ENCODE results near the gene NTM. TPM values are rescaled to one million over a fixed set of nuclear protein-coding genes. Genes with fewer than 3 reads are reported as not detected.

NTM gene
- polyA plus RNA-seq, 1 donor from 2014 or later: 39.4 TPM

GRCh38 chr11:131763193-131763890 is 392.9 kb downstream of the NTM start:
- no peak overlapping the region for H3K4me2 ChIP-seq (ENCODE audit: low read length)

DNA sequence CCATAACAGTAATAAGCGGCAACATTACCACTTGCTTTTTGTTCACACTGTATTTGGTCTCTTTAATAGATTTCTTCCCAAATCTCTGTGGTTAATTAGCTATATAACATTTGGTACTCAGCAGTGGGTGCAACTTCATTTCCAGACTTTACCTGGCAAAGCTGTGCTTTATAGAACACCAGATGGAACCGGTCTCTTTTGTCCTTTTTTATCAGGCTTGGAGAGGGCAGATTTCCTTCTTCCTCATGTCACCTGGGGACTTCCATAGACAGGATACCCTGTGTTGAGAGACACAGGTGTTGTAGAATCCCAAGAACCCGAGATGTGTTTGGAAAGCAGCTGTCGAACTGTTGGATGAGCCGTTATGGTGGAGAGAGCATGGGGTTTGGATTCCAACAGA is 393.7 kb downstream of the NTM start:
- no peaks in the 10 kb centered on the region for H3F3A ChIP-seq (ENCODE audit: insufficient read depth, low read length, poor library complexity, severe bottlenecking)
- H3K27me3 ChIP-seq (ENCODE audit: insufficient read depth, low read depth, low read length): no peaks in the 10 kb centered on the region
- no peaks in the 10 kb centered on the region for H3K36me3 ChIP-seq (ENCODE audit: insufficient read depth, low read length)
- no peak overlapping the region for H3K4me2 ChIP-seq (ENCODE audit: low read length)
- no peaks in the 10 kb centered on the region for H3K9me3 ChIP-seq (ENCODE audit: low read length)
- no peak overlapping the region for H3K27ac ChIP-seq (ENCODE audit: low read length)
- no peak overlapping the region for H3K9ac ChIP-seq (ENCODE audit: low read length)
- no peak overlapping the region for H2AFZ ChIP-seq (ENCODE audit: low read depth, low read length)
- no peak overlapping the region for H3K4me3 ChIP-seq (ENCODE audit: low read length)
- H3K79me2 ChIP-seq (replicated peaks; ENCODE audit: insufficient read depth, low read length): no peaks in the 10 kb centered on the region
- no peaks in the 10 kb centered on the region for H4K20me1 ChIP-seq (ENCODE audit: insufficient read depth)
- no peaks in the 10 kb centered on the region for H3K9me2 ChIP-seq (ENCODE audit: insufficient read depth, low read length)
- no peak for TF ChIP-seq TAF1 (IDR thresholded peaks at IDR 0.05; ENCODE audit: low read depth)
- TF ChIP-seq RAD21 (conservative IDR thresholded peaks at IDR 0.05): no peak
- TF ChIP-seq EZH2 (IDR thresholded peaks at IDR 0.05; ENCODE audit: borderline replicate concordance, insufficient read depth, low read length, poor library complexity, severe bottlenecking): no peak
- TF ChIP-seq EP300 (conservative IDR thresholded peaks at IDR 0.05; ENCODE audit: poor library complexity, severe bottlenecking): no peak
- TF ChIP-seq CTCF (IDR thresholded peaks at IDR 0.05; ENCODE audit: poor library complexity, severe bottlenecking): no peak

More at GRCh38 chr11:131763193-131763890, 392.9 kb downstream of the NTM start:
- no peak overlapping the region for H3K9ac ChIP-seq (ENCODE audit: low read length)
- H3K27ac ChIP-seq (ENCODE audit: low read length): no peak overlapping the region
- H3K36me3 ChIP-seq (ENCODE audit: insufficient read depth, low read length): no peaks in the 10 kb centered on the region
- no peaks in the 10 kb centered on the region for H3K27me3 ChIP-seq (ENCODE audit: insufficient read depth, low read depth, low read length)
- H3K4me3 ChIP-seq (ENCODE audit: low read length): no peak overlapping the region
- no peaks in the 10 kb centered on the region for H3K9me3 ChIP-seq (ENCODE audit: low read length)
- H2AFZ ChIP-seq (ENCODE audit: low read depth, low read length): no peak overlapping the region
- H4K20me1 ChIP-seq (ENCODE audit: insufficient read depth): no peaks in the 10 kb centered on the region
- TF ChIP-seq EP300 (conservative IDR thresholded peaks at IDR 0.05; ENCODE audit: poor library complexity, severe bottlenecking) (no peak), MXI1 (conservative IDR thresholded peaks at IDR 0.05; ENCODE audit: poor library complexity, severe bottlenecking) (no peak), POLR2AphosphoS5 (IDR thresholded peaks at IDR 0.05) (no peak), REST (IDR thresholded peaks at IDR 0.05; ENCODE audit: borderline replicate concordance) (no peak), TAF1 (IDR thresholded peaks at IDR 0.05; ENCODE audit: low read depth) (no peak), EZH2 (IDR thresholded peaks at IDR 0.05; ENCODE audit: borderline replicate concordance, insufficient read depth, low read length, poor library complexity, severe bottlenecking) (no peak), RAD21 (conservative IDR thresholded peaks at IDR 0.05) (no peak), CTCF (IDR thresholded peaks at IDR 0.05; ENCODE audit: poor library complexity, severe bottlenecking) (no peak), SMC3 (conservative IDR thresholded peaks at IDR 0.05; ENCODE audit: poor library complexity) (no peak)
- H3F3A ChIP-seq (ENCODE audit: insufficient read depth, low read length, poor library complexity, severe bottlenecking): no peaks in the 10 kb centered on the region
- H3K9me2 ChIP-seq (ENCODE audit: insufficient read depth, low read length): no peaks in the 10 kb centered on the region
- no peaks in the 10 kb centered on the region for H3K79me2 ChIP-seq (replicated peaks; ENCODE audit: insufficient read depth, low read length)

Data from neural cell (in vitro differentiated cells).